IPS DF 6.9 (cell line): ENCODE results near the gene ATG4C.

Experiments used
- DNase-seq: peaks from one replicate; pipeline ENCODE4 v3.0.0-alpha.2; 2013; ENCODE audit warnings: low read depth, low spot score
- H3K27ac ChIP-seq: one replicate; pipeline ENCODE4 v1.5.1; 2013; ENCODE audit warnings: low read length, control low read depth
- H3K27me3 ChIP-seq: 2 replicates; pipeline ENCODE4 v1.6.1; 2013; ENCODE audit warnings: mild to moderate bottlenecking, low read length; ENCODE audit not compliant: control insufficient read depth, insufficient read depth
- H3K36me3 ChIP-seq: 2 replicates; pipeline ENCODE4 v1.6.1; 2013; ENCODE audit warnings: low read length; ENCODE audit not compliant: control insufficient read depth, insufficient read depth
- H3K4me1 ChIP-seq: 2 replicates; pipeline ENCODE4 v1.6.1; 2013; ENCODE audit warnings: low read length; ENCODE audit not compliant: control insufficient read depth, insufficient read depth
- H3K4me3 ChIP-seq: 2 replicates; pipeline ENCODE4 v1.5.1; 2013; ENCODE audit warnings: mild to moderate bottlenecking, low read length
- H3K9me3 ChIP-seq: 2 replicates; pipeline ENCODE4 v1.6.1; 2013; ENCODE audit warnings: low read length, inconsistent platforms; ENCODE audit not compliant: control insufficient read depth, insufficient read depth
- WGBS: extraction: QIAGEN DNeasy Blood & Tissue Kit; methylation state at CpG from one replicate; pipeline ENCODE4 v1.1.7; 2013; ENCODE audit warnings: mixed read lengths, missing lambda C conversion rate; ENCODE audit not compliant: insufficient read length, insufficient coverage; 5-methylcytosine and 5-hydroxymethylcytosine counted together

The ATG4C gene

GRCh38 chr1:62884156-62884740 is 100.3 kb downstream of the ATG4C start:
- Histone ChIP-seq H3K27me3 (no peaks in the 10 kb centered on the region), H3K36me3 (no peaks in the 10 kb centered on the region), H3K9me3 (no peaks in the 10 kb centered on the region), H3K4me3 (no peak overlapping the region), H3K27ac (no peak overlapping the region), H3K4me1 (no peaks in the 10 kb centered on the region)
- no peak for DNase-seq

- no CpG with 5 or more reads among the region's 6 CpGs for WGBS
- no peaks in the 10 kb centered on the region for H3K36me3 ChIP-seq
- no peak overlapping the region for H3K4me3 ChIP-seq
- no peaks in the 10 kb centered on the region for H3K9me3 ChIP-seq
- H3K4me1 ChIP-seq = no peaks in the 10 kb centered on the region
- DNase-seq = no peak
- no peaks in the 10 kb centered on the region; the same call in 1 of the 2 replicates for H3K27me3 ChIP-seq
- no peak overlapping the region for H3K27ac ChIP-seq
Observed at GRCh38 chr1:62887799-62888507, 104.0 kb downstream of the ATG4C start.

GRCh38 chr1:62891956-62892562 is 108.1 kb downstream of the ATG4C start:
- no peak for DNase-seq
- Histone ChIP-seq H3K9me3 (no peaks in the 10 kb centered on the region), H3K4me3 (no peak overlapping the region), H3K27ac (no peak overlapping the region), H3K36me3 (no peaks in the 10 kb centered on the region), H3K27me3 (no peaks in the 10 kb centered on the region; the same call in 1 of the 2 replicates), H3K4me1 (no peaks in the 10 kb centered on the region)
- WGBS = no CpG with 5 or more reads among the region's 6 CpGs

GRCh38 chr1:62897788-62898187 is 113.9 kb downstream of the ATG4C start:
- no peaks in the 10 kb centered on the region for H3K9me3 ChIP-seq
- no peak for DNase-seq
- H3K36me3 ChIP-seq = no peaks in the 10 kb centered on the region
- H3K27ac ChIP-seq = no peak overlapping the region
- H3K4me3 ChIP-seq = no peak overlapping the region
- H3K27me3 ChIP-seq = no peaks in the 10 kb centered on the region
- H3K4me1 ChIP-seq = no peaks in the 10 kb centered on the region

- no peaks in the 10 kb centered on the region for H3K36me3 ChIP-seq
Observed at GRCh38 chr1:62900566-62900965, 116.6 kb downstream of the ATG4C start.

GRCh38 chr1:62901650-62902049 is 117.7 kb downstream of the ATG4C start:
- WGBS = no CpG with 5 or more reads among the region's 1 CpG
- H3K36me3 ChIP-seq = no peaks in the 10 kb centered on the region
- no peak overlapping the region for H3K4me3 ChIP-seq
- no peaks in the 10 kb centered on the region for H3K4me1 ChIP-seq
- DNase-seq = no peak
- H3K9me3 ChIP-seq = no peaks in the 10 kb centered on the region
- no peak overlapping the region for H3K27ac ChIP-seq
- no peaks in the 10 kb centered on the region for H3K27me3 ChIP-seq

More at GRCh38 chr1:62900566-62900965, 116.6 kb downstream of the ATG4C start:
- Histone ChIP-seq H3K27me3 (no peaks in the 10 kb centered on the region), H3K9me3 (no peaks in the 10 kb centered on the region), H3K27ac (no peak overlapping the region), H3K4me3 (no peak overlapping the region), H3K4me1 (no peaks in the 10 kb centered on the region)
- DNase-seq = no peak
- WGBS = no CpG with 5 or more reads among the region's 1 CpG

- H3K27ac ChIP-seq = no peak overlapping the region
- no peaks in the 10 kb centered on the region for H3K27me3 ChIP-seq
- no CpG with 5 or more reads among the region's 12 CpGs for WGBS
- H3K36me3 ChIP-seq = no peaks in the 10 kb centered on the region
- H3K4me1 ChIP-seq = no peaks in the 10 kb centered on the region
- no peak for DNase-seq
- no peaks in the 10 kb centered on the region for H3K9me3 ChIP-seq
- H3K4me3 ChIP-seq = no peak overlapping the region
Observed at GRCh38 chr1:62903522-62903921, 119.6 kb downstream of the ATG4C start.

- Histone ChIP-seq H3K9me3 (no peaks in the 10 kb centered on the region), H3K27ac (no peak overlapping the region), H3K36me3 (no peaks in the 10 kb centered on the region), H3K4me1 (no peaks in the 10 kb centered on the region), H3K27me3 (no peaks in the 10 kb centered on the region), H3K4me3 (no peak overlapping the region)
- WGBS = no CpG with 5 or more reads among the region's 8 CpGs
- no peak for DNase-seq
Observed at GRCh38 chr1:62903982-62904855, 120.3 kb downstream of the ATG4C start.

- no peaks in the 10 kb centered on the region for H3K36me3 ChIP-seq
- H3K4me1 ChIP-seq = no peaks in the 10 kb centered on the region
- H3K9me3 ChIP-seq = no peaks in the 10 kb centered on the region
- no peak overlapping the region for H3K27ac ChIP-seq
- no peak for DNase-seq
- WGBS = no CpG with 5 or more reads among the region's 5 CpGs
- no peak overlapping the region for H3K4me3 ChIP-seq
- no peaks in the 10 kb centered on the region for H3K27me3 ChIP-seq
Observed at GRCh38 chr1:62904856-62905225, 120.9 kb downstream of the ATG4C start.

GRCh38 chr1:62905309-62905708 is 121.4 kb downstream of the ATG4C start:
- Histone ChIP-seq H3K27ac (no peak overlapping the region), H3K36me3 (no peaks in the 10 kb centered on the region), H3K27me3 (no peaks in the 10 kb centered on the region), H3K4me3 (no peak overlapping the region), H3K9me3 (no peaks in the 10 kb centered on the region), H3K4me1 (no peaks in the 10 kb centered on the region)
- DNase-seq = no peak
- no CpG with 5 or more reads among the region's 6 CpGs for WGBS
